Activated T-helper 9 cell treated with anti-CD3 and anti-CD28 coated beads, Interleukin-2, amount 50 U/mL, for 16 hours (primary cell): ENCODE measurements around the gene PRCC.
A peak's percentile ranks its signal among the peaks of the same experiment; 100 is the strongest.

Source experiments
- DNase-seq: peaks from one replicate; pipeline ENCODE4 v3.0.0-alpha.2; 2020; ENCODE audit warnings: low read depth

The PRCC gene

DNA sequence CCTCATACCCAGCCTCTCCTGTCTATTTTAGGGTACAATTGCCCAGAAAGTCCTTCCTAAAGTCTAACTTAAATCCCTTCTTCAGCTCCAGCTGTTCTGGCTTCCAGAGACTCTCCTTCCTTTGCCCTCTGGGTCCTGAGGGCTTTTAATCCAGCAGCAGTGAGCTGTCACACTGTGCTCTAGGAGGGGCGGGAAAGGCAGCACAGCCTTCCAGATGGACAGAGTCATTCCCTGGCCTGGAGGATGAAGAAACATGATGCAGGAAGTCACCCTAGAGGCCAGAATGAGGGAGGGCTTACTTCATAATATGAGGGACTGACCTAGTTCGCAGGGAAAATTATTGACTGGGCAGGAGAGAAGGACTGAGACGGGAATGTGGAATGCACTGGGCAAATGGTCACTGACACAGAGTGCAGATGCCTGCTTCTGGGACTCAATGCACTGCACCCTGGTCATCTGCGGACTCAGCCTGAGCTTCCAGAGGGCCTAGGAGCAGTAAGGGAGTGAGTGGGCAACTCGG, 48.0 kb downstream of the PRCC start:
- DNase-seq = no peak

DNA sequence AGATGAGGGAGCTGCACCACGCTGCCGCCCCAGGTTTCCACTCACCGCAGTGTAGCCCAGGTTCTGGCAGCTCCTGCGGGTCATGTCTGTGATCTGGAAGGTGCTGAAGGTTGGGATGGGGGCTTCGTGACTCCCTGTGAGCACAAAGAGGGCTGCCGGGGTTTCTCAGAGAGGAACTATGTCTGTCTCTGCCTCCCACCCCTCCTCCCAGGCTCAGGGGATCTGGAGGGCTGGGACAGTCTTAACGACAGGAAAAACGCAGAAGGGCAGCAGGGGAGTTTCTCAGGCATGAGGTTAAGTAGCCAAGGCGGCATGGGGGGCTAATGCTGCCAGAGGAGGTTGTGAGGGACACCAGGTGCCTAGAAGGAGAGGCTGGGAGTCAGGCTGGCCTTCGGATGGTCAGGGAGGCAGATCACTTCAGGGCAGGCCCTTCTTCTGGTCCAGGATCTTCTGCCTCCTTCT, 48.7 kb downstream of the PRCC start:
- no peak for DNase-seq

DNA sequence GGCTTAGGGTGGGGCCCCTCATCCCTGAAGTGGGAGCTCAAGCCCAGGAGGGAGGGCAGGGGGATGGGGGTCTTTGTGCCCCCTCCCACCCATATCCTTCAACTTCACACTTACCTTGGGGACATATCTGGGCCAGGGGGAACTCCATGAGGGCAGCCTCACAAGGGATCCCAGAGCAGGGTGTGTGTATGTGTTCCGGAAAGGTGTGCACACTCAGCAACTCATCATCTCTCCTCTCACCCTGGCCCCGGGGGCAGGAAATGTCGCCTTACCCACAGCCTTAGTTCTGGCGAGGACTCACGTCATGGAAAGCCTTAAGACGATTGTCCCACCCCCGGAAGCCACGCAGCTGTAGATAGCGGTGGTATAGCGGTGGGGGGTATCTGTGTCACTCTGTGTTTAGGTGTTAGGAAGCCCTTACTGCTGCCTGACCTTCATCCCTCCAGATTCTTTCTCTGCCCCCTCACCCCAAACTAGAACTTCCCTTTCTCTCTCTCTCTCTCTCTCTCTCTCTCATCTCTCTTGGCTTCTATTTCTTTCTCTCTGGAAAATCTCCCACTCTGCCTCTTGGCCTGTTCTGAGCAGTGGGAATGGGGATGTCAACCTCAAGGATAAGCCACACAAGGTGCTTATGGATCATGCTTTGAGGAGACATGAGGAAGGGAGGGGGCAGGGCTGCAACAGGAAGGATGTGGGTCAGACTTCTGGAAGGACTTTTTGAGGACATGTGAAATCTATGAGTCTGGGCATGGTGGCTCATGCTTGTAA, 49.4 kb downstream of the PRCC start, which contains the start of gene SH2D2A:
Gene SH2D2A, minus strand, starts transcription at position 288 of the 768 bp plus-strand sequence. Its CDS starts 140 bp downstream, at position 148.
- DNase-seq = peak; percentile 90

GRCh38 chr1:156821801-156822200, 54.5 kb downstream of the PRCC start:
- no peak for DNase-seq

DNA sequence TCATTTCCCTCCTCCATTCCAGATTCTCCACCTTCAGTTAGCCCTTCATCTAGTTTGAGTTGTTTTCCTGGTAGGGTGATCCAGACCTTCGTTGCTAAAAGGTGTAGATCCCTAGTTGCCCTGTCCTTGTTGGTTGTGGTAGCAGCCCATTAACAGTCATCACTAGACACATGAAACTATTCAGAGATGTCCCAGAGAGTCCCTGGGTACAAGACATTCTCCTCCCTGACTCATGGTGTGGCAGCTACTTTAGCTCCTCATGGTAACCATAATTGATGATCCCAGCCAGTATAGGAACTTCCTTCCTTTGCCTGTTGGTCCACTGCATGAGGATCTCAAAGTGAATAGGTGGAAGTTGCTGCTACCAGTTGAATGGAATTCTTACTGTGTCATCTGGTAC, 55.3 kb downstream of the PRCC start:
- DNase-seq = no peak

GRCh38 chr1:156823210-156823790, 56.0 kb downstream of the PRCC start:
- no peak for DNase-seq

GRCh38 chr1:156826630-156827029, 59.3 kb downstream of the PRCC start:
- DNase-seq = no peak

DNA sequence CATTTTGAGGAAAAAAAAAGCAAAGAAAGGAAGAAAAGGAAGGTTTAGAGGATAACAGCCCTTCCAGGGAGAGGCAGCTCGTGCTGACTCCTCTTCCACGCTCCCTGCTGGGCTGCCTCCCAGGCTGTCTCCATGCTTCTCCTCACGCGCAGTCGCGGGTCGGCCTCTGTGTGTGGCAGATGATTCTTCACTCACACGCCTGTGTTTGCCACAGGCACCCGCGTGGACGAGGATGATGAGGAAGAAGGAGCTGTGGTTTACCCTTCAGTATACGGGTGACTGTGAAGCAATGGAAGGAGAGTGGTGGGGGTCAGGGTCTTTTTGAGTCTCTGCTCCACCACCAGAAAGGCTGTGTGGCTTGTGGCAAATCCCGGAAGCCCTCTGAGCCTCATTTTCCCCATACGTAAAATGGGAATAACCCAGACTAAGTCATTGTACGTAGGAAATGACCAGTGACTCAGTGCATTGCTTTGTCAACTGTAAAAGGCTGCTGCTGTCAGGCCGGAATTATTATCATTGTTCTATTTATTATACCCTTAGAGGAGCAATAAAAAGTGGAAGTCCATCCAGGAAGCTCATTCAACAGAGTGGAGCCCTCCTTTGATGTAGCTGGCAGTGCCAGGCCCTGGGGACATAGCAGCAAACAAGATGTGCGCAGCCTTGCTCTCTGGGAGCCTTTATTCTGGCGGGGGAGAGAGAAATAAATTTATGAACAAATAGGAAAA, 61.2 kb downstream of the PRCC start:
- no peak for DNase-seq

DNA sequence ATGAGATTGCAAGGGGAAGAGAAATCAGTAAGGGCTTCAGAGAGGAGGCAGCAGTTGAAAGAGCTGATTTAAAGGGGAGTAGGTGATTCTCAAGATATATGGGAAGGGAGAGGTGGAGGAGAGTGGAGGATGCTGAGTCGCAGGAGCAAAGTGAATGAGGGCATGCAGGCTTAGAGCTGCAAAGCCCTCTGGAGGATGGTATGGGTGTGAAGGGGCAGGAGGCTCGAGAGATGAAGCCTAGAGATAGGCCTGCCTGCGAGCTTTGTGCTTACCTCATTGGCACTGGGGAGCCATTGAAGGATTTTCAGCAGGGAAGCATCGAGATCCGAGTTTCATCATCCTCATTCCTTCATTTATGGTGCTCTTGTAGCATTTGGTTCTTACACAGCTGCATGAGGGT, 65.1 kb downstream of the PRCC start:
- DNase-seq = no peak

- DNase-seq = no peak
Observed at GRCh38 chr1:156833603-156834002, 66.3 kb downstream of the PRCC start.

DNA sequence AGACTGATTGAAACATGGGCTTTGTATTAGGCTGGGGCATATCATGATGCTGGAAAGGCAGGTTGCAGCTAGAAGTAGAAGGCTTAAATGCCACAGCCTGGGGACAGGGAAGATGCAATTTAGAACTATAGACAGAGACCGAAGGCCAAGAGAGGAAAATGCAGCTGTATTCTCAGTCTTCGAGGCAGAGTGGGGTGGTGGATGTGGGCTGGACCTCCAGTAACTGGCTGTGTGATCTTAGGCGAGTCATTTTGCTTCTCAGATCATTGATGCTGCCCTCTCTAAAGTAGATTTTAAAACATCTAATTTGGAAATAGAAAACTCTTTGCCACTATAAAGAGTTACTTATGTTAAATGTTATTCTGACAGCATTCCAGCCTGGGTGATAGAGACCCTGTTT, 67.0 kb downstream of the PRCC start:
- DNase-seq = no peak

GRCh38 chr1:156836041-156836654, 68.8 kb downstream of the PRCC start:
- no peak for DNase-seq

- DNase-seq = no peak
Observed at GRCh38 chr1:156836892-156837291, 69.6 kb downstream of the PRCC start.

DNA sequence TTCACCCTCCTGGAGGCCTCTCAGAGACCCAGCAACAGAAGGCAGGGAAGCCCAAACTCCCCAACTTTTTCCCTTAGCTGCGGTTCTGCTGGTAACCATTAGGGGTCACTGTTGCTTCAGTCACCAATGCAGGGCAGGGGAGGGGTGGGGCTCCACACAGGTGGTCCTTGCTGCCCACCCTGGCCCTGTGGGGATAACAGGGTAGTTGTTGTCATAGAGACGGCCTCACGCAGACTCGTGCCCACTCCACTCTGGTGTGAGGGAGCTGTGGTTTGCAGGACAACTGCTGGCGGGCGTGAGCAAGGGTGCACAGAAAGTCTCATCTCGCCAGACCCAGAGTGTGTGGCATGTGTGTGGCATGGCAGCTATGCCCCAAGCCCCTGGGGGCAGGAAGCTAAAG, 71.6 kb downstream of the PRCC start:
- no peak for DNase-seq

GRCh38 chr1:156839426-156840109, 72.2 kb downstream of the PRCC start:
- no peak for DNase-seq

DNA sequence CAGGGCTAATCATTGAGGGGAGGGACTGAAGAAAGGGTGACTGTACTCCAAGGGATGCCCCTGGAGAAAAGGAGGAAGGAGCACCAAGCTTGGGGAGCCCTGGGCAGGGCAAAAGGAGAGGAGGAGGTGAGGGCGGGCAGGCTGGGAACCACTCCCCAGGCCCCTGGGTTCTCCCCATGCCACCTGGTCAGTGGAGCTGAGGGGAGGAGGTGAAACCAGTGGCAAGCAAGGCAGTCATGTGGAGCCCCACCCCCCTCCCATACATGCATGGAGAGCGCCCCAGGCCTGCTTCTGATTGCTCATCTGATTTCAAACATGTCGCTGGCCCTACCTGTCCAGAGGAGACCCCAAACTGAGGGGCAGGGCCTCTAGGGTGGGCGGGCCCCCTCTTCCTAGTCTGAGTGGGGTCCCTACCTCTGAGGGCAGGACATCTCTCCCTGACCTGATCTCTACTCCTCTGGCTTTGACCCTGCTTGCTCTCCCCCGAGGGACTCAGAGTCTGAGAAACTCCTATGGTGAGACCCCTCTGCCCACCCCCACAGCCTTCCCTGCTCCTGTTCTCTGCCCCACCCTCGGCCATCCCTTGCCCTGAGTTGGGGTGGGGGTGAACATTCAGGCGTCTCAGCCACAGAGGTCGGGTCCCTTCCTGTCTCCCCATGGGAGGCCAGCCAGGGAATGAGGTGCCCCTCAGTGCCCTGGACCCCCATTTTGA, 73.0 kb downstream of the PRCC start:
- DNase-seq = no peak

- no peak for DNase-seq
Observed at GRCh38 chr1:156840898-156841279, 73.6 kb downstream of the PRCC start.

- DNase-seq = no peak
Observed at GRCh38 chr1:156841295-156841855, 74.0 kb downstream of the PRCC start.

DNA sequence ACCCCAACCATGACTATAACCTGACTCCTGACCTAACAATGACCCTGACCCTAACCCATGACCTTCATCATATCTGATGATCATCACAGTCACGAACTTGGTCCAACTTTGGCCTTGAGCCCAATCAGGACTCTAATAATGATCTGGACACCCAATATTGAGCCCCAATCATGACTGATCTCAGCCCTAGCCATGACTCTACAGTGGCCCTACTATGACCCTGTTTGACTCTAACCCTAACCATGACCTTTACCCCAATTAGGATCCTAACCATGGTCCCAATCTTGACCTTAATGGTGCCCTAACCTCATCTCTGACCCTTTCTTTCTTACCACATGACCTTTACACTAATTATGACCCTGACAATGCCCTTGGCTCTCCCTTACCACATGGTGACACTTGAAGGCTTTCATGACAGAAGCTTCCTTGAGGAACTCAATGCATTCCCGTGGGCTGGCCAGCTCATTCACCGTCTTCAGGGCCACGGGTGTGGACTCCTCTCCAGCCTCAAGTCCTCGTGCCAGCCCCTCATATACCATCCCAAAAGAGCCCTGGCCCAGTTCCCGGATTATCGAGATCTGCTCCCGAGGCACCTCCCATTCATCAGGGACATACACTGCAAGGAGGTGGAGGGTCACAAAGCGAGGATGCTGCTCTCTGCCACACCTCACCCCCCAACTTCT, 75.4 kb downstream of the PRCC start:
- no peak for DNase-seq

DNA sequence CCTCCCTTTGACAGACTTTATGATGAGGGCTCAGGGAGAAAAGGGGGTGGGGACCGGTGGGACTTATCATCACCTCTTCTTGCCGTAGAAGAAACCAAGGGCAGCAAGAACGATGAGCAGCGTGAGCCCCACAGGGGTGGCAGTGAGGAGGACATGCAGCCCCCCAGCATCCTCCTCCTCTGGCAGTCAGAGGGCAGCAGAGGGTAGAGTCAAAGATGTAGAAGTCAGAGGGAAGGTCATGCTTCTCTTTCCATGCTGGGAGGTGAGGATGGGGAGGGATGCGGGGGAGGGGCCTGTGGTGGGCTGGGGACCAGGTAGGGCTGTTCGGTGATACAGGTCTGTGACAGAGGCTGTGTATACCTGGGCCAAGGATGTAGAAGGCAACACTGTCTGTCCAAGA, 76.8 kb downstream of the PRCC start:
- no peak for DNase-seq
